Measurements from ENCODE around the gene FPR1. TPM values are rescaled to one million over a fixed set of nuclear protein-coding genes. Genes with fewer than 3 reads are reported as not detected.

FPR1 gene
- total RNA-seq, 1 donor from 2014 or later = not detected

- DNase-seq (ENCODE audit: low spot score) = no peak
- TF ChIP-seq CTCF (IDR thresholded peaks at IDR 0.05) = no peak
- Mint-ChIP-seq H3K36me3 (ENCODE audit: low read depth) (peaks cover 2% of the 10 kb centered on the region), H3K4me1 (ENCODE audit: low read depth) (no peaks in the 10 kb centered on the region), H3K9me3 (ENCODE audit: low read depth) (peaks cover 3% of the 10 kb centered on the region), H3K4me3 (ENCODE audit: unreplicated experiment) (no peak overlapping the region), H3K27me3 (ENCODE audit: low read depth) (peaks cover 44% of the 10 kb centered on the region), H3K27ac (ENCODE audit: unreplicated experiment) (no peak overlapping the region)
Observed at GRCh38 chr19:51716925-51717324, 34.8 kb downstream of the FPR1 start.

- H3K4me3 Mint-ChIP-seq (ENCODE audit: unreplicated experiment) = no peak overlapping the region
- no peaks in the 10 kb centered on the region for H3K4me1 Mint-ChIP-seq (ENCODE audit: low read depth)
- H3K36me3 Mint-ChIP-seq (ENCODE audit: low read depth) = peaks cover 2% of the 10 kb centered on the region
- TF ChIP-seq CTCF (IDR thresholded peaks at IDR 0.05) = no peak
- DNase-seq (ENCODE audit: low spot score) = no peak
- H3K27ac Mint-ChIP-seq (ENCODE audit: unreplicated experiment) = no peak overlapping the region
- H3K27me3 Mint-ChIP-seq (ENCODE audit: low read depth) = peaks cover 37% of the 10 kb centered on the region
- peaks cover 3% of the 10 kb centered on the region for H3K9me3 Mint-ChIP-seq (ENCODE audit: low read depth)
Observed at GRCh38 chr19:51715850-51716249, 35.8 kb downstream of the FPR1 start.

GRCh38 chr19:51714848-51715247 is 36.8 kb downstream of the FPR1 start:
- TF ChIP-seq CTCF (IDR thresholded peaks at IDR 0.05) = no peak
- H3K4me1 Mint-ChIP-seq (ENCODE audit: low read depth) = no peaks in the 10 kb centered on the region
- H3K27ac Mint-ChIP-seq (ENCODE audit: unreplicated experiment) = no peak overlapping the region
- H3K27me3 Mint-ChIP-seq (ENCODE audit: low read depth) = peaks cover 30% of the 10 kb centered on the region
- no peak for DNase-seq (ENCODE audit: low spot score)
- peaks cover 2% of the 10 kb centered on the region for H3K36me3 Mint-ChIP-seq (ENCODE audit: low read depth)
- no peak overlapping the region for H3K4me3 Mint-ChIP-seq (ENCODE audit: unreplicated experiment)
- peaks cover 3% of the 10 kb centered on the region for H3K9me3 Mint-ChIP-seq (ENCODE audit: low read depth)

GRCh38 chr19:51713319-51714285 is 38.1 kb downstream of the FPR1 start:
- Mint-ChIP-seq H3K4me1 (ENCODE audit: low read depth) (no peaks in the 10 kb centered on the region), H3K27me3 (ENCODE audit: low read depth) (peaks cover 23% of the 10 kb centered on the region), H3K36me3 (ENCODE audit: low read depth) (no peaks in the 10 kb centered on the region), H3K9me3 (ENCODE audit: low read depth) (peaks cover under 1% of the 10 kb centered on the region), H3K27ac (ENCODE audit: unreplicated experiment) (no peak overlapping the region), H3K4me3 (ENCODE audit: unreplicated experiment) (no peak overlapping the region)
- no peak for TF ChIP-seq CTCF (IDR thresholded peaks at IDR 0.05)
- no peak for DNase-seq (ENCODE audit: low spot score)

- TF ChIP-seq CTCF (IDR thresholded peaks at IDR 0.05) = peak; percentile 68
- H3K36me3 Mint-ChIP-seq (ENCODE audit: low read depth) = peaks cover 6% of the 10 kb centered on the region
- no peaks in the 10 kb centered on the region for H3K9me3 Mint-ChIP-seq (ENCODE audit: low read depth)
- H3K4me3 Mint-ChIP-seq (ENCODE audit: unreplicated experiment) = no peak overlapping the region
- no peak overlapping the region for H3K27ac Mint-ChIP-seq (ENCODE audit: unreplicated experiment)
- peaks cover 4% of the 10 kb centered on the region for H3K4me1 Mint-ChIP-seq (ENCODE audit: low read depth)
- no peak for DNase-seq (ENCODE audit: low spot score)
- peaks cover 14% of the 10 kb centered on the region for H3K27me3 Mint-ChIP-seq (ENCODE audit: low read depth)
Observed at GRCh38 chr19:51712461-51713081, 39.1 kb downstream of the FPR1 start.
